Activated effector memory CD4-positive, alpha-beta T cell treated with Interleukin-2 at 50 U/mL for 16 hours (primary cell): ENCODE data around the gene CHKA.

Experiments used
- DNase-seq: peaks from one replicate; pipeline ENCODE4 v3.0.0-alpha.2; 2020

Gene CHKA

DNA sequence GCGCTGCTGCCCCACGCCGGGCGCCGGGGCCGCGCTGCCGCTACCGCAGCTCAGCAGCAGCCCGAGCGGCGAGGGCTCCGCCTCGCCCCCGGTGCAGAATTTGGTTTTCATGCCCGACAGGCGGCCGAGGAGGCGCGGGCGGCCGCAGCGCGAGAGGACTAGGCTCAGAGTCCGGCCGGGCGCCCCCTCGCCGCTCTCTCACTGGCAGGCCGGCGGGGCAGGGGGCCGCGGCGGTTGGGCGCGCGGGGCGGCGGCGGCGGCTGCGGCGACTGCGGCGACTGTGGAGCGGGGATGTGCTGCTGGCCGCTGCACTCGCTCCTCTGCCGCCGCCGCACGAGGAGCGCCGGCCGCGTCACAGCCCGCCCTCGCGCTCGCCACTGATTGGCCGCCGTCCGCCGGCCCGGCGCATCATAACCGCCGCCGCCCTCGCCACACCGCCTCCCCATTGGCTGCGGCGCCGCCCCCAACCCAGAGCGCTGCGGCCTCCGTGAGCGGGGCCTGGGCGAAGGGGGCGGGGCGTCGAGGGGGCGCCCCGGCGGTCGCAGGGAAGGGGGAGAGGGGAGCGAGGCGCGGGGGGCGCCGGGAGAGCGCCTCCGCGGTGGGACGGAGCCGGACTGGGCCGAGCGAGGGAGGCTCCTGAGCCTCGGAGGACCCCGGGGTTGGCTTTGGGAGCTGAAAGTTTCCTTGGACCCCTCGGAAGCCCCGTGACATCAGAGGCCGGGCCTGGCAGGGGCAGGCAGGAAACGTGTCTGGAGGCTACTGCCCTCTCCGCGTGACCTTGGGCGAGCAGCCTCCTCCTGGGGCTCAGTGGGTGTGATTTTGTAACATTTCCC is at the start of gene CHKA:
Gene CHKA (minus strand): TSS at position 322 of the 833 bp plus-strand sequence. CDS start 211 bp downstream, at position 111.
- DNase-seq: peak; percentile 73

DNA sequence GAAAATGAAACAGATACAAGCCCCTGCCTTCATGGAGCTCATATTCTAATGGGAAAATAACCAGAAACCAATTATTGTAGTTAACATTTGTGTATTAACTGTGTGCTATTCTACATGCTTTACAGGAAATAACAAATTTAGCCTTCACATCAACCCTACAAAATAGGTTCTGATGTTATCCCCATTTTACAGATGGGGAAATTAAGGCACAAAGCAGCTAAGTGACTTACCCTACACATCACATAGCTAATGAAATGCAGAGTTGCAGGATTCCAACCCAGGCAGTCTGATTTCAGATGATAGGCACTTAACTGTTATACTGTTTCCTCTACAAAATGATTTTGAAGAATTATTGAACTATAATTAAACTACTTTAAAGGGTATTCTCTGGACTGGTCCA is 48.3 kb upstream of the CHKA start:
- DNase-seq: no peak

DNA sequence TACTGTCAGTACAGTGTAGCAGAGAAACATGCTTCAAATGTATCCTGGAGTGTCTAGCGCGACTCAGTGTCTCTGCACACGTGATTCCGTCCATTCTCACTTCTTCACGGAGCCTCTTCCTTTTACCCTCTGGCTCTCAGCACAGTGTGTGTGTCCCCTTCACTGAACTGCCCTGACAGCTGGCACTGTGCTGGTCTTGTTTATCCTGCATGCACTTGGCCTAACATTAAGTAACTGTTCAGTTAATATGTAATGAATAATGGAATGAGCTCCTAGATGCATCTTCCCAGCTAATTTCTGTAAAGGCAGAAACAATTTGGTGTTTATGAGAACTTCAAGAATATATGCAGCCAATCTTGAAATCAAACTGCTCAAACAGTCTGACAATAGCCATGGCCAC is 47.5 kb upstream of the CHKA start:
- no peak for DNase-seq

DNA sequence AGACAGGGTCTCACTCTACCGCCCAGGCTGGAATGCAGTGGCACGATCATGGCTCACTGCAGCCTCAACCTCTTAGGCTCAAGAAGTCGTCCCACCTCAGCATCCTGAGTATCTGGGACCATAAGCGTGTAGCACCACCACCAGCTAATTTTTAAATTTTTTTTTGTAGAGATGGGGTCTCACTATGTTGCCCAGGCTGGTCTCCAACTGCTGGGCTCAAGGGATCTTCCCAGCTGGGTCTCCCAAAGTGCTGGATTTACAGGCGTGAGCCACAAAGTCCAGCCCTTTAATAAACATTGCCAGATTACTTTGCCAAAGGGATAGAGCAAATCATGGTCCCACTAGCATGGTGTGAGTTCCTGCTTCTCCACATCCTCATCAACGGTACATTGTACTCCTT is 46.3 kb upstream of the CHKA start:
- DNase-seq: no peak

DNA sequence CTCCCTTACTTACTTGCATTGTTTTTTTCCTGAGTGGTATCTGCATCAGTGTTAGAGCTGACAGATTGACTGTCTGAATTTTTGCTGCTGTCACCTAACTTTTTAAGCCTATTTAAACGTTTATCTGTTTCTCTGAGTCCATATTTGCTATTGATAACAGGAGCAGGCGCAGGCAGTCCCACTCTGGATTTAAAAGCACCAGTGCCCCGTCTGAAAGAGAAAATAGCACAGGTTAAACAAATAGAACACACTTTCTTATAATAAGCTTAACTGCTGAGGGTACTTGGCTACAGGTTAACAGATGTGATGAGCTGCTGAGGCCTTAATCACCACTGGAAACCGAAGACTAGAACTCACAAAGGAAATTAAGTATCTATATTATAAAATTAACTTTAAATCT is 45.8 kb upstream of the CHKA start:
- DNase-seq: no peak

DNA sequence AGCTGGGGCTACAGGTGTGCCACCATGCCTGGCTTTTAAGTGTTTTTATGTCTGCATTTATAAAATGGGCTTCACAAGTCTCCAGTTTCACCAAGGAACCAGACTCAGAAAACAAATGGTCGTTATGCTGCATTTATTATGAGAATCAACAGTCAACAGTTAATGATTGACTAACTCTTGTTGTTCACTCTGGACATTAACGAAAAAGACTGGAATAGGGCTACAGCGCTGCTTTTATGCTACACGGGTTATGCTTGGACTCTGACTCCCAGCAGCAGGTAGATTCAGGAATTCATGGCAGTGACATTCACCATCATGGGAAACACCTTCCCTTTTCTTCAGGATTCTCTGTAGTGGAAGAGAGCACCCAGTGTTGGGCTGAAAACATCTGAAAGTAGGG is 44.4 kb upstream of the CHKA start:
- no peak for DNase-seq

DNA sequence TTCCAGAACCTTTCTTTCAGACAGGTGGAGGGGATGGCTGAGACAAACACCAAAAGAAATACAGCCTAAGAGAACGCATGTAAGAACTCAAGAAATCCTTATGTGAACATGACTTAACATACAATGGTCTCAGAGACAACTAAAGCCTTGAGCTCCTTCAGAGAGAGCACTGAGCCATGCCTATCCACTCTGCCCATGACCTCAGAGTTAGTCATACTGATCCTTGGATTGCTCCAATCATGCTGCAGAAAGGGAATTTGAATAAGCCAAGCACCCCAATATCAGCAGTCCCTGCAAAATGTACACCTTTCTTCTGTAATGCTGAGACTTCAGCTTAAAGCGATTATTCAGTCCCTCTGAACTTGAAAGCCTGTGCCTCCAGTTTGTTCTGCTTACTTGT is 43.2 kb upstream of the CHKA start:
- no peak for DNase-seq

DNA sequence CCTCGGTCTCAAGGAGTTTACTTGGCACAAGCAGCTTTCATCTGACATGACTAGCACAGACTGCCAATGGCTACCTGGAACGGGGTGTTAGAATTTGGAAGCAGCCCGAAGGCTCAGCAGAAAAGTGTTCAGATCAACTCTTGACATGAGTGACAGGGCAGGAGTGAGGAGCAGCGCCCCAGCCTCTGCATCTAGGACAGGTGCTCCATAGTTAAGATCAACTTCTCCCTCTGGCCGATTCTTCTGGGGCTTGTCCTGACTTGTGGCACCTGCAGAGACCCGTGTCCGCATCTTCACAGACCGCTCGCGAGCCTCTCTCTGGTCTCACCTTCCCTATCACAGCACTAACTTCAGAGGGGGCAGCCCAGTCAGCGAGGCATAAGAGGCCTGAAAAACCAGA is 42.5 kb upstream of the CHKA start:
- no peak for DNase-seq

DNA sequence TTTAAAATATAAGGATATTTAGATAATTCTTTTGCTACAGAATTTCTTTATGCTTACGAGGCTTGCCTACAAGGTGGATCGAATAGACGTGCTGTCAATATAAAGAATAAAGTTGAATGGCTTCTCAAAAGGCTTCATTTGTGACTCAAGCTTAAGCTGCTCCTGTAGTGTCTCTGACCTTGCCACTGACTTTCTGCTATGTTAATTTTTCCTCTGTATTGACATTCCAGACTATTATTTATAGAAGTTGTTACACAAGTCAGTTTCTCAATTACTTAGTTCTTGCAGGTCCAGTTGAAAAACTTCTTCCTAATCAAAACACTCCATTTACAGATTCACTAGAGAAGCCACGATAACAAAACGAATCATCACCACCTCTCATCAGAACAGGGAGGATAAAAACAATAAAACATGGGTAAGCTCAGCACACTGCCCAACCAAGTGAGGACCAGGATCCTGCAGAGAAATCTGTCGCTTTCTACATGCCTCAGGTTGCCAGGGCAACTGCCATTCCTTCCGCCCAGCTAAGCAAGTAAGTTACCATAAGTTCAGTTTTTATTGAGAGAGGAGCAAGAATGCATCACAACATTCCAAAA is 39.0 kb upstream of the CHKA start:
- DNase-seq: no peak

DNA sequence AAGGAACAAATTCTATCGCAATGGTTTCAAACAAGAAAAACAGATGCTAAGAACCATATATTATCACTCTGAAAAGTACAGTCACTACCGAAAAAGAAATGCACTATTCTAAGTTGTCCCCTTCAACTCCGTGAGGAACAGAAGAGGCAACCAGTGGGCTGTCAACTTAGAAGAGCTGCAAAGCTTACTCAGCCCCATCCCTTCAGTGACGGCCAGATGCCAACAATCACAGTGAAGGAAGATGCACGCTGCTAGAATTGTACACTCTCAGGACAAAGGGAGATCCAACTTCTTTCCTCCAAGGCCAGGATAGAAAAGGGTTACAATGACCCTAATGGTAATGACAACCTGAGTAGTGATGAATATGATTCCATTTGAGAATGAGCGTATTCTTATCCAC is 38.5 kb upstream of the CHKA start:
- DNase-seq: no peak

DNA sequence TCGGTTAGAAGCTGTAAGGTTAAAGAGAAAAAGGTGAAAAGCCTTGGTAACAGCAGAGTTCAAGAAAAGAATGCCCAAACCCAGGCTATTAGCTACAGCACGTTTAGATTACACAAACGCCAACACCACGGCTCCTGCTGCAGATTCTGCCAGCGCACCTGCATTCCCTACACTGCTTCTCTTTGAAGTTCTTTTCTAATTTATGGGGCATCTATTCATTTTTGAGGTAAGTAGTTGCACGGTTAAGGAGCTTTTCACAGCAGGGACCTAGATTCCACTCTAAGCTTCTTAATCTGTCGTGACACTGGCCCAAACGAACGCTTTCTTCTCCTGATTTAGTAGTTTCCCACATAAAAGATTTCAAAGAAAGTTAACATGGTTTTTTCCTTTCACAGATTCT is 38.0 kb upstream of the CHKA start:
- no peak for DNase-seq

DNA sequence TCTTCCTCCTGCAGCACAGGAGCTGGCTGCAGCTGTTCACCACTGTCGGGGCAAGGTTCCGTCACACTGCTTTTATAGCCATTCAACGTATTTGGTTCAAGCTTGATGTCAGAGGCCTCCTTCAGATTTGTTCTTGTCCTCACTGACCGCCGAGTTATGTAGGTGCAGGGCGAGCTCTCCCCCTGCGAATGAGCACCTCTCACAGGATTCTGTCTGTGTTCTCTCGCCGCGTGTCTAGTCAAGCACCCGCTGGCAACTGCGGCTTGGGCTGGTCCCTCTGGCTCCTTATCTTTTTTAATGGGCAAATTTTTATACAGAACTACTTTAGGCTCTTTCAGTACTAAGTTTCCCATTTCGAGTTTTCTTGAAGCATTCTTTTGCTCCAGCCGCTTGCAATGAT is 37.4 kb upstream of the CHKA start:
- no peak for DNase-seq

DNA sequence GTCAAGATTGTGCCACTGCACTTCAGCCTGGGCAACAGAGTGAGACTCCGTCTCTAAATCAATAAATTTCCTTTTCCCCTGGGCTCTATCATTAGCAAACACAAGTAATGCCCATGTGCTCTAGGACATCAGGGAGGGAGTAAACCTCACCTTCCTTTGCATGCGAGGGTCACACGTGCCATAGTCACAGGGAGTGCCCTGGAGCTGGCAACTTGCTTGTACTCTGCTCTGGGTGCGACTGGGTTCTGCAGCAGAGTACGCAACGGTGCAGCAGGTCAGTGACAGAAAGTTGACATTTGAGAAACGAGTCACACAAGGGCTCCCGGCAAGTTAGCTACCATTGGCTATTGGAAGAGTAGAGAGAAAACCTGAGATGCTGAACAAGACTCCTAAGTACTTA is 32.6 kb upstream of the CHKA start:
- no peak for DNase-seq

DNA sequence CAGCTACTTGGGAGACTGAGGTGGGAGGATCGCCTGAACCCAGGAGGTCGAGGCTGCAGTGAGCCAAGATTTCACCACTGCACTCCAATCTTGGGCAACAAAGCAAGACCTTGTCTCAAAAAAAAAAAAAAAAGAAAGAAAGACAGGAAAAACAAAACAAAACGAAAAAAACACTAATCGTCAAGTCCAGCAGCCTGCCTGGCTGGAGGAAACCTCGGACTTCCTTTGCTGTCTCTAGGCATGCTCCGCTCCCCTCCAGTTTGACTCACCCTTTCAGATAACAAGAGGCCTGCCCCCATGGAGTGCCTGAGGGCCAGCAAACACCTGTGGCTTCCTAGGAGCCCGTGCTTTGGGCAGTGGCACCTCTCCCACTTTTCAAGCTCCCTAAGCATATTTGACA is 28.8 kb upstream of the CHKA start:
- DNase-seq: no peak

DNA sequence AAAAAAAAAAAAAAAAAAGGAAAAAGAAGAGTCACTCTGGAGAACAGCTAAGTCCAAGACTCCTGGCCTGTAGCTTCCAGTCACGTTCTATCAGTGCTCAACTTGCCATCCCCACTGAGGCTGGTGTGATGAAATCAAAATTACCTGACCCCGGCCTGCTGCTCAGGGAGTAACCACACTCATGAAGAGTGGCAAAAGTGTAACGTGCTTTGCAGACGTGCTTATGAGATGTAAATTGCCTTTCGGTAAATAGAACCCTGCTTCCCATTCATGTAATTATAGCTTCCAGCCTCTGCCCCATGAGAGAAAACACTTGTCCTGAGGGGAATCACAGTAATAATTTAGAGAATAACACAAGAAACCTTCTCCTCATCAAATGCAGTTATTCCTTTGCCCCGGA is 28.2 kb upstream of the CHKA start:
- no peak for DNase-seq

DNA sequence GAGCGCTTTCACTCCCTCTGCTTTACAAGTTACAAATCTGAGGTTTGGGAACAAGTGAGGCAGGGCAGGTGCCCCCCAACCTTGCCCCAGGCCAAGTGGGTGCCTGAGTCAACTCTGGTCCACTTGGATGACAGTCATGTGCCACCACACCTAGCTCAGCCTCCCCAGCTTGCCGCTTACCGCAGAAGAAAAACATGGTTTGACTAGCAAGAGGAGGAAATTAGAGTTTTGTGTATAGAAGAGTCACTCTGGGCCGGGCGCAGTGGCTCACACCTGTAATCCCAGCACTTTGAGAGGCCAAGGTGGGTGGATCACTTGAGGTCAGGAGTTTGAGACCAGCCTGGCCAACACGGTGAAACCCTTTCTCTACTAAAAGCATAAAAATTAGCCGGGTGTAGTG is 27.7 kb upstream of the CHKA start:
- DNase-seq: no peak

DNA sequence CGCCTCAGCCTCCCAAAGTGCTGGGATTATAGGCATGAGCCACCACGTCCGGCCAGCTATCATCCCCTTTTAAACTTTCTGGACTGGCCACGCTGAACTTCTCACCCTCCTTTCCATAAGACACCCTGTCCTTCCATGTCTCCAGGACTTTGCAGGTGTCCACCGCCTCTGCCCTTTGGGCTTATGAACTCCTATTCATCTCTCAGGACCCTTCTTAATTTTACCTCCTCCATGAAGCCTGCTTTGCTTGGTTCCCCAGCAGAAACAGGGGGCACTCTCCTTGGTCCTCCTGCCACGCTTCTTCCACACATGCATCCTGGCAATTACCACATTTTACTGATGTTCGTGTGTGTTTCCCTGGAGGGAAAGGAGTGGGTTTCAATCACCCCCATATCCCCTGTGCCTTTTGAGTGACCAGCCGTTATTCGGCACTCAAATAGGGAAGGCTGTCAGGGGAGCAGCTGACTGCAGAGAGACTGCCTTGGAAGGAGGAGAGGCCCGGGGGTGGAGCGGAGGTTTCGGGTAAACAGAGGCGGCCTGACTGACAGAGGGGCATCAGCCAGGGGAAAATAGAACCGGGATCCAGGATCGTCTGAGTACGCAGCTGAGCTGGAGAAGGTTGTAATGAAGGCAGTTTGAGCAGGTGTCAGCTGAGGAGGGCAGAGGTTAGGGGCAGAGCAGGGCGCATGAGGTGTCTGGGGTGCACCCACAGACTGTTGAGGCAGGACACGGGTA is 27.1 kb upstream of the CHKA start:
- no peak for DNase-seq

DNA sequence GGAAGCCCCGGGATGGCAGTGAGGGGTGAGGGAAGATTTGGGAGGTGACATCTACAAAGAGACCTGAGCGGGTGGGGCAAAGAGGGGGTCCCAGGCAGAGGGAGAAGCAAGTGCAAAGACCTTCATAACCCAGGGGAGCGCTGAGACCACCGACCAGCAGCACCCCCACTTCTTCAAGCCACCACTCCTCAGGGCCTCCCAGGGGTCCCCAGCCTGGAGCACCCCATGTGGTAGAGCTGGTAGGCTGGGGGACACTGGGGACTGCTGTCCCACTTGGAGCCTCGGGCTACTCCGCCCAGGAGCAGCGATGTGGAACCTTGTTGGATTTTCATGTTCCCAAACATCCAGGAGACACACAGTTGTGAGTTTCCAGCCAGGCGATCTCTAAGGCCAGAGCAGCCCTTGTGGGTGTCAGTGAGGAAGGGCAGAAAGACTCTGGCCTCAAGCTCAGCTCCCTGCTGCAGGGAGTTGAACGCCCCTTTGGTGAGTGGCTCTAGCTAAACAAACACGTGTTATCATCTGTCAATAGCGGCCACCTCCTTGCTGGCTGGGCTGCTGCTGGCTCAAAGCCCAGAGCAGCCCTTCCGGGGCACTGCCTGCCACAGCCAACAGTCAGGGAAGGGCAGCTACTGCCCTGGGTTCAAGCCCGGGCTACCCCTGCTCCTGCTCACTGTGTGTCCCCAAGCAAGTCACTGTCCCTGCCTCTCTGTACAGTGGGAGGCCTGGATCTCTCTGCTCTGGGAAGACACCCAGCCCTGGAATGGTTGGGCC is 25.7 kb upstream of the CHKA start:
- no peak for DNase-seq

DNA sequence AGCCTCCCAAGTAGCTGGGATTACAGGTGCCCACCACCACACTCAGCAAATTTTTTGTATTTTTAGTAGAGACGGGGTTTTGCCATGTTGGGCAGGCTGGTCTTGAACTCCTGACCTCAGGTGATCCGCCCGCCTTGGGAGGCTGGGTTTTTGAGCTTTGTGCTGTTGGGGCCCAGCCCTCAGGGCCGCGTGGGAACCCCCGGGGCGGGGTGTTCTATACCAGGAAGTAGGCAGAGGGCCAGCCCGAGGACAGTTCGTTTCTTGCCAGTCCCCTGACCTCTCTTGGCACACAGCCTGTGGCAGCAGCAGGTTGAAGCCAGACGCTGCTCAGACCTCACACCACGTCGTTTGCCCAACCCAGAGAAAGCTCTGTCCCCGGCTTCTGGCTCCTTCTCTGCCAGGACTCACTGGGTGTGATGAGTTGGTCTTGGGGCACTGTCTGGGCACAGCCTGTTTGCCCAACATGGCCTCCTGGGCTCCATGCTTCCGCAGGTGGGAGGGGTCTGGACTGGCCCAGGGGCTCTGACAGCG is 24.9 kb upstream of the CHKA start:
- DNase-seq: no peak

DNA sequence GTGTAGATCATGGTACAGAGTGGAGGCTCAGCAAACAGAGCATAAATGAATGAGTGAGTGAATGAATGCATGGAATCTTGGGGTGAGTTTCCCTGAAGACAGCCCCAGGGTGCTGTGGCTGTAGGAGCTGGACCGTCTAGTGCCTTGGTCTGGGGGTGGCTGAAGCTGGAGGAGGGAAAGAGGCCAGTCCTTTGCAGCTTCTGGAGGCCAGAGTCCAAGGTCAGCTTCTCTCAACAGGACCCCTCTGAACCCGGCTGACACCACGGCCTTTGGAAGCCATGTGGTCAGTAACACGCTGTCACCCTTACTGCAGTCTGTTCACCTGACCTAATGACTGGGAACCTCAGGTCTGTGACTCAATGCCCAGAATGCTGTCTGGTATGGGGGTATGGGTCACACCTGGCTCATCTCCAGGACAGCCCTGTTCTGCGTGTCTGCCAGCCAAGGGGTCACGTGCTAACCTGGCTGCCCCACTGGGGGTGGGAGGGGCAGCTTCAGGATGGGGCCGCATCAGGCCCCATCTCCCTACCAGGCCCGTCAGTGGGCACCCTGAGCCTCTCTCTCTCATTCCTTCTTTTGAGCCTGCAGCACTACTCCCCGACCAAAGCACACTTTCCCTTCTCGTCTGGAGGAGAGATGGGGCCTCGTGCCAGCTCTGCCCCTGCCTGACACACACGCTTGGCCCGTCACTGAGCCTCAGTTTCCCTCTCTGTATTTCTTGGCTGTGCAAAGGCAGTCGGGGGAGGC is 24.1 kb upstream of the CHKA start:
- no peak for DNase-seq

DNA sequence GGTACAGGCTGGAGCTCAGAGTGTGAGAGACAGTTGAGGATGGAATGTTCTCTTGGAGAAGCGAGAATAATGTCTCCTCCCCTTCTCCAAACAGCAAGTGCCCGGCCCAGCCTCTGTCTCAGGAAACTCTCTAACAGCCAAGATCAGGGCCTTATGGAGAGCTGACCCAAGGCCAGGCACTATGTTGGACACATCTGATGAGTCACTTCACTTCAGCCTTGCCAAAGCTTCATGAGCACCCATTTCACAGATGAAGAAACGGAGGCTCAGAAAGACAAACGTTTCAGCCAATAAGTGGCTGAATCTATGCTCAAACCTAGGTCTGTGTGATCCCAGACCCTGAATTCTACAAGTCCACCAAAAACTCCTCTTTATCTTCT is 22.1 kb upstream of the CHKA start:
- no peak for DNase-seq
